GM12892 (cell line): Measurements from ENCODE around the gene ADGRG6.

Experiments used
- POLR2A ChIP-seq: IDR thresholded peaks from 2 replicates; pipeline ENCODE4 v1.6.1; 2011; ENCODE audit warnings: low read depth, low read length, control low read depth
- TAF1 ChIP-seq: IDR thresholded peaks from 2 replicates; pipeline ENCODE4 v1.6.1; 2011; ENCODE audit warnings: low read depth, mild to moderate bottlenecking, control low read depth, low read length, borderline replicate concordance

DNA sequence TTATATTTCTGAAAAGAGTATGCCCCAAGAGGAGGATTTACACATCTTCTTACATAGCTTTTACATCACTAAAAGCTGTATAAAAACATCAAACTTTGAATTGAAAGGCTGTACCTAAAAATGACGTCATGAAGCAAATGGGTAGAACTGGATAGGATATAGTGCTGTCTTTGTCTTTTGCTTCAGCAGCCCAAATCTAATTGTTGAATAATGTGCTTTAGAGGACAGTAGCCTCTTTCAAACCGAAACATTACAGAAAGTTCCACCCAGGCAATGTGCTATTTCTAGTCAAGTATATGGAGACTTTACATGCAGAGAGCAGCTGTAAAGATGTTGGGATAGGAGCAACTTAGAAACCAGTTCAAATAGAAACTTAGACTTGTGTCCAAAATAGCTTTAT, 51.9 kb downstream of the ADGRG6 start:
- TF ChIP-seq POLR2A (no peak), TAF1 (no peak)
